Hematopoietic multipotent progenitor cell treated with erythropoietin and hydrocortisone succinate and interleukin-3 and kit ligand, for 8 days (in vitro differentiated cells): ENCODE measurements around the gene FN3K.
"Not testable (repeated sequence)": the region's sequence is repeated elsewhere in the genome, so short reads cannot be mapped to it uniquely, and the experiment has no call there.

Experiments used
- DNase-seq: peaks from one replicate; pipeline ENCODE4 v3.0.0-alpha.2; 2015

FN3K gene

DNA sequence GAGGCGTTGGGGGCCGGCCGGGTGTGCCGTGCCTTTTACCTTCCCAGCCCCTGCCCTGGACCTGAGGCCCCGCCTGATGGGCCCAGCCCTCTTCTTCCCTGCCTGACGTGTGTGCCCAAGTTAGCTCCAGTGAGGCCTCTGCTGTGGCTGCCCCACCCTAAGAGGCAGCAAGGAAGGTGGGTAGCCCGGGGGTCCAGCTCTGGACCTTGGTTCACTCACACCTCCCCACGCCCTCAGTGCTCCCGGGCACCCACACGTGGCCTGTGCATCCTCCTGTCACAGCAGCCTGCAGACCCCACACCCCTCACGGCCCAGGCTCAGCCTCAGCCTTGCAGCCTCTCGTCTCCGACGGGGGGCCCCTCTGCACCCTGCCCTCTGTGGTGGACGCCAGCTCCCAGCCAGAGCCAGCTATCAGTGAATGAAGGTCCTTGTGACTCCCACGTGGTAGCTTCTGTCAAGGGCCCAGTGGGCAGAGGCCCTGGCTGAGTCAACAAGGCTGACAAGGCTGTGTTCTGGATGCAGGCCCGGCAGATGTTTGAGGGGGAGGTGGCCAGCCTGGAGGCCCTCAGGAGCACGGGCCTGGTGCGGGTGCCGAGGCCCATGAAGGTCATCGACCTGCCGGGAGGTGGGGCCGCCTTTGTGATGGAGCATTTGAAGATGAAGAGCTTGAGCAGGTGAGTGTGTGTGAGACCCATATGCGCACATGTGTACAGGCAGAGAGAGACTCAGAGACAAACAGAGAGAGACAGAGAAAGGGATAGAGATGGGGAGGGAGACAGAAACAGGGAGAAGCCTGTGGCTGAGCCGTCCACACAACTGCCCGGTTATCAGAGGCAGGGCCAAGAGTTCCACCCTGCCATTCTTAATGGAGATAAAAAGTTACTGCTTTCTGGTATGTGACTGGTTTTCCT is 2.8 kb downstream of the FN3K start:
- DNase-seq: peak; percentile 95

DNA sequence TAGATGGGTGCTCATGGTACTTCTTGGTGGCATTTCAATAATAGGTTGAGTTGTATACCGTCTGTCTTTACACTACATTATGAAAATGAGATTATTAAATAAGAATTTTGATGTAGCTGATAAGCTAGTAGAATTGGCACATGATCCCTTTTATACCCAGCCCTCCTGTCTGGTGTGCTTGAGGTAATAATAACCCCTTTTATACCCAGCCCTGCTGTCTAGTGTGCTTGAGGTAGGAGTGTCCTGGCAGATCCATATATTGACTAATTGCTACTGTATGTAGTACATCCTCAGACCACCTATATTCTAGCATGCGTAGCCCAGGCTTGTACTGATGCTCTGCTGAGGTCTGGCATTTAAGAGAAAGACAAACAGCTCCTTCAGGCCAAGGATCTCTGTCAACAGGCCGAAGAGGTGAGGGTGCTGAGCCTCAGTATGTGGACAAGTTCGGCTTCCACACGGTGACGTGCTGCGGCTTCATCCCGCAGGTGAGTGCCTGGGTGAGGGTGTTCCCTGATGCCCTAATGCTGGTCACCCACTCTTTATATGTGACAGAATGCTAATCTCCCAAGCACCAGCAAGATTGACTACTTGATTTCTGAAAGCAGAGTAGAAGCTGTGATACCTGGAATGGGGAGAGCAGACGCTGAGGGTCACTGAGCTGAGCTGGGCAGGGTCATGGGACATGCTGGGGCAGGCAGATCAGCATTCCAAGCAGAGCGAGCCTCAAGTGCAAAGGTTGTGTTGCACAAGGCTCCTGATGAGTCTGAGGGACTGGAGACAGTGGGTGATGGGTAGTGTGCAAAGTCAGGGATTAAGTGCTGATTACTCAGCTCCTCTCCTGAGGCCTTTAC is 5.7 kb downstream of the FN3K start:
- peak; percentile 69 for DNase-seq

DNA sequence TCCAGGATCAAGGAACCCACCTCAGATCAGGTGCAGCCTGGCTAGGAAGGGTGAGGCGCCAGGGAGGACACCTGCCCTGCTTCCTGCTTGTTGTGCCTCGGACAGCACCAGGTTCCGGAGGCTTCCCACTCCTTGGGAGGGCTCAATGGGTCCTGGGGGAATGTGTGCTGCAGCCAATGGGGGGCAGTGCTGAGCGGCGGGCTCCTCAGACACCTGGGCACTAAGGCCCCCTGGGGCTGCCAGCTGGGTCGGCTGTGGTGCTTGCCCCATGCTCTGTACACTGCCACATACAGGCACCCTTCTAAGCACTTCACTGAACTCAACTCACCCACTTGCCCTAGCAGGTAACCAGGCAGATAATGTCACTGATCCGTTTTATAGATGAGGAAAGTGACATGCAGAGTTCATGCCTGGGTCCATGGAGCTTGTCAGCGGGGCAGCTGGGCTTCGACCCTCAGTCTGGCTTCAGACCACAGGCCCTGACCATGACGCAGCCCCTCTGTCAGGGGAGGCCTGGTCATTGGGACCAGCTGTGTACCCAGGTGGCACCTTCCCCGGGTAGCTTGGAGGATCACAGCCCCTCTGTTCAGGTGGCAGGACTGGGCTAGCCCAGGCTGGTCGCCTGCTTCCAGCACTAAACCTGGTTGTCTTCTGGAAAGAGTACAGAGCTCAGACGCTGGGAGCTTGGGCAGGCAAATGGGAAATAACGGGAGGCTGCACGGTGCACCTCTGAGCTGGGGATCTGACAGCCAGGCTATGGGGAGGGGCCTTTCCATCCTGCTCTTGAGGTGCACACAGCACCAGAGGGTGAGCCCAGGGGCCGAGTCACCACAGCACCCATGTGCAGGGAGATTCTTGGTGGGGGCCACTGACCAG is 8.2 kb downstream of the FN3K start:
- no peak for DNase-seq

DNA sequence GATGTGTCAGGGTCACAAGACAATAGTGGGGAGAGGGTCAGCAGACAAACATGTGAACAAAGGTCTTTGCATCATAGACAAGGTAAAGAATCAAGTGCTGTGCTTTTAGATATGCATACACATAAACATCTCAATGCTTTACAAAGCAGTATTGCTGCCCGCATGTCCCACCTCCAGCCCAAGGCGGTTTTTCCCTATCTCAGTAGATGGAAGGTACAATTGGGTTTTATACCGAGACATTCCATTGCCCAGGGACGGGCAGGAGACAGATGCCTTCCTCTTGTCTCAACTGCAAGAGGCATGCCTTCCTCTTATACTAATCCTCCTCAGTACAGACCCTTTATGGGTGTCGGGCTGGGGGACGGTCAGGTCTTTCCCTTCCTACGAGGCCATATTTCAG is 9.3 kb downstream of the FN3K start:
- DNase-seq: not testable (repeated sequence)

DNA sequence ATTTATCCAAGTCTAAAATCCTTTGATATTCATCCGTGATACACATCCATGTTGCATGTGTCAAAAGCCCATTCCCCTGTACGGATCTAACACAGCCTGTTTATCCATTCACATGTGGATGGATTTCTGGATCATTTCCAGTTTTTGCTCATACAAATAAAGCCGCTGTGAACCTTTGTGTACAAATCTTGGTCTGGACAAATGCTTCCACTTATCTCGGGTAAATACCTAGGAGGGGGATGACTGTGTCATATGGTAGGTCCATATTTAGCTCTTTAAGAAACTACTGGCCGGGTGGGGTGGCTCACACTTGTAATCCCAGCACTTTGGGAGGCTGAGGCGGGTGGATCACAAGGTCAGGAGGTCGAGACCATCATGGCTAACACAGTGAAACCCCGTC is 10.1 kb downstream of the FN3K start:
- DNase-seq: no peak

DNA sequence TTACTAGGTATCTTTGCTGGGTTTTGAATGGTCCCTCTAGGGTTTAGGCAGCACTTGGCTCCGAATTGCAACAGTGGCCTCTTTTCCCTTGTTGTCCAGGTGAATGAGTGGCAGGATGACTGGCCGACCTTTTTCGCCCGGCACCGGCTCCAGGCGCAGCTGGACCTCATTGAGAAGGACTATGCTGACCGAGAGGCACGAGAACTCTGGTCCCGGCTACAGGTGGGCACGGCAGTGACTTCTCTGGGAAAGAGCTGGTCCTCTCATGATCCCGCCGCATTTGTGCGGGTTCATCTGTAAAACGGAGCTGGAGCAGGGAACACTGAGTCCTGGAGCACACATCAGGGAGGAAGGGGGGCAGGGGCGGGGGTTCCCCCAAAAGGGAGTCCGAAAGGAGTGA is 13.3 kb downstream of the FN3K start:
- DNase-seq: no peak

DNA sequence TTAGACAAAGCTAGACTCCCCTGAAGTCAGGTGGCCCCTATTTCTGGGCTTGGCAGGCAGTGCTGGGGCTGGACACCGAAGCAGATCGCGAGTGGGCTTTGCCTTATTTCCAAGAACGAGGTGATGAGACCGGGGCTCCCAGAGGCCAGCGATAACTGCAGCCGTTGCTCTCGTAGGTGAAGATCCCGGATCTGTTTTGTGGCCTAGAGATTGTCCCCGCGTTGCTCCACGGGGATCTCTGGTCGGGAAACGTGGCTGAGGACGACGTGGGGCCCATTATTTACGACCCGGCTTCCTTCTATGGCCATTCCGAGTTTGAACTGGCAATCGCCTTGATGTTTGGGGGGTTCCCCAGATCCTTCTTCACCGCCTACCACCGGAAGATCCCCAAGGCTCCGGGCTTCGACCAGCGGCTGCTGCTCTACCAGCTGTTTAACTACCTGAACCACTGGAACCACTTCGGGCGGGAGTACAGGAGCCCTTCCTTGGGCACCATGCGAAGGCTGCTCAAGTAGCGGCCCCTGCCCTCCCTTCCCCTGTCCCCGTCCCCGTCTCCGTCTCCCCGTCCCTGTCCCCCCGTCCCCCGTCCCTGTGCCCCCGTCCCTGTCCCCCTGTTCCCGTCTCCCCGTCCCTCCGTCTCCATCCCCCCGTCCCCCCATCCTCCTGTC is 15.0 kb downstream of the FN3K start:
- no peak for DNase-seq

DNA sequence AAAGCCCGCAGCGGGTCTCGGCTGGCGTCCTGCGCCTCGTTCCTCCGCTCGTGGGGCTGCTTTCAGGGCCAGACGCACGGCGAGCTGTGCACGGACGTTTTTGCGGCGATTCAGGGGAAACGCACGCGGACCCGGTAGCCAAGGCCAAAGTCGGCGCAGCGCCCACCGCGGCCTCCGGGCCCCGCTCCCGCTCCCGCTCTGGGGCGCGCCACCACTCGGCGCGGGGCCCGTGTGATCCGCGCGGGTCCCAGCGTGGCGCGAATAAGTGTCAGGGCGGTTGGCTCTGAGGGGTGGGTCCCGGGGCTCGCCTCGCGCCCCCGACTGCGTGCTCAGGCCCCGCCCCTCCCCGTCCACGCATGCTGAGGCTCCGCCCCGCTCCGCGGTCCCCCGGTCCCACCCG is 15.8 kb downstream of the FN3K start:
- no peak for DNase-seq

DNA sequence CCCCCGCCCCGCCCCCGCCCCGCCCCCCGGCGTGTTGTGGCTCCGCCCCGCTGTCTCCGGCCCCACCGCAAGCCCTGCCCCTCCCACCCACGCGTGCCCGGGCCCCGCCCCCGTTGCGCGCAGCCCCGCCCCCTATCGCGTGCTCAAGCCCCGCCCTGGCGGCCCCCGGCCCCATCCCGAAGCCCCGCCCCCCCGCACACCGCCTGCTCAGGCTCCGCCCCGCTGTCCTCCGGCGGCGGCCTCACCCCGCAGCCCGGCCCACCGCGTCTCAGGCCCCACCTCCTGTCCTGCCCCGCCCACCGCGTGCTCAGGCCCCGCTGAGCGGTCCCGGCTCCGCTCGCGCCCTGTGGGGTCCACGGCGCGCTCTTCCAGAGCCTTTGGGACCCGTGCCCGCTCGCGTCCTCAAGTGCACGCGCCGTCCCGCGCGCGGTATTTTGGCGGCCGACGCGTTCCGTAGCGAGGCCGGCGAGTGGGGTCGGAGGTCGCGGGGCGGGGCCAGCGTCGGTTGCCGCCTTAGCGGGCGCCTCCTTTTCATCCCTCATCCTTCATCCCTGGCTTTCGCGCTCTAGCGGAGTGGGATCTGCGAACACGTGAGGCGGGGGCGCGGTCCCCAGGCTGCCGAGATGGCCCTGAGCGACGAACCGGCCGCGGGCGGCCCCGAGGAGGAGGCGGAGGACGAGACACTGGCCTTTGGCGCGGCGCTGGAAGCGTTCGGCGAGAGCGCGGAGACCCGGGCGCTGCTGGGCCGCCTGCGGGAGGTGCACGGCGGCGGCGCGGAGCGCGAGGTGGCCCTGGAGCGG is 16.4 kb downstream of the FN3K start, which contains the start of gene TBCD:
TSS of gene TBCD (plus strand) at position 495 of the 800 bp plus-strand sequence. CDS start at position 624, 129 bp downstream.
- peak; percentile 86 for DNase-seq

DNA sequence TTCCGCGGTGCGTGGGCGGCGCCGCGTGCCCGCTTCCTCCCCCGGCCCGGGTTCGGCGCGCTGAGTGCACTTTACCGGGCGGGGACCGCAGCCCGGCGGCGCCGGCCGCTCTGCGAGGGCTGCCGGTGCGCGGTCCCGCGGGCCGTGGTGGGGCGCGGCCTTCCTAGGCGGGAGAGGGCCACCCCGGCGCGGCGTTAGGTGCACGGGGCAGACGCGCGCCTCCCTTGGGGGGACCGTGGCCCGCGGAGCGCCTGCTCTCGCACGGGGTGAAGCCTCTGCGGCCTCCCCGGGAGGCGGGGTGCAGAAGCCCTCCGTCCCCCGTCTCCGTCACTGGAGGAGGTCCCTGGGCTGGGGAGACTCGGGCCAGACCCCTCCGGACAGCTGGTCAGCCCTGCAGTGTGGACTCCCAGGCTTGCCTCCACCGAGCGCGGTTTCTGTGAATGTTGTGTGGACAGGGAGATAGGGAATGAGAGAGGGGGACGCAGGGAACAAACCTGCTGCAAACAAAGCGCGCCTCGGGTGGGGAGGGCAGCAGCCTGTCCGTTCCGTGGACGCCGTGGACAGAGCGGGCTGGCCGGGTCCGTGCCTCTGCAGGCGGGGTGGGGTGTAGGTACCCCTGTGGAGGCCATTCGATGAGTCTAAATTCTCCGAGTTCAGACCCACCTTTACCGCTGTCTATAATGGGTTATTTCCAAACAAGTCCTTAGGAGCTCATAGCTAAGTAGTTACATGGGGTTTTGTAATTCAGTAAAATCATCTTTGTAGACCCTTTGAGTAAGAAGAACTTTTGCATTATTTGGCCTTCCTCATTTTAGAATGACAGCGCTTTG is 17.2 kb downstream of the FN3K start:
- DNase-seq: peak; percentile 20

DNA sequence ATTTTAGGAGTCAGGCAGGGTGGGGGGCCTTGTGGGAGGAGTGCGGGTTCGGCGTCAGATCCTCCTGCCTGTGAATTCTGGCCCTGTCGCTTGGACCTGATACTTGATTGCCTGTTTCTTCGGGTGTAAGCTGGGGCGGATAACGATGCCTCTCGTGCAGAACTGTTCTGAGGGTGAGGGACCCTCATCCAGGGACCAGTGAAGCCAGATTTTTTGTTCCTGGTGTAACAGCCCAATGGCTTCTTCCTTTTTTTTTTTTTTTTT is 17.7 kb downstream of the FN3K start:
- no peak for DNase-seq

DNA sequence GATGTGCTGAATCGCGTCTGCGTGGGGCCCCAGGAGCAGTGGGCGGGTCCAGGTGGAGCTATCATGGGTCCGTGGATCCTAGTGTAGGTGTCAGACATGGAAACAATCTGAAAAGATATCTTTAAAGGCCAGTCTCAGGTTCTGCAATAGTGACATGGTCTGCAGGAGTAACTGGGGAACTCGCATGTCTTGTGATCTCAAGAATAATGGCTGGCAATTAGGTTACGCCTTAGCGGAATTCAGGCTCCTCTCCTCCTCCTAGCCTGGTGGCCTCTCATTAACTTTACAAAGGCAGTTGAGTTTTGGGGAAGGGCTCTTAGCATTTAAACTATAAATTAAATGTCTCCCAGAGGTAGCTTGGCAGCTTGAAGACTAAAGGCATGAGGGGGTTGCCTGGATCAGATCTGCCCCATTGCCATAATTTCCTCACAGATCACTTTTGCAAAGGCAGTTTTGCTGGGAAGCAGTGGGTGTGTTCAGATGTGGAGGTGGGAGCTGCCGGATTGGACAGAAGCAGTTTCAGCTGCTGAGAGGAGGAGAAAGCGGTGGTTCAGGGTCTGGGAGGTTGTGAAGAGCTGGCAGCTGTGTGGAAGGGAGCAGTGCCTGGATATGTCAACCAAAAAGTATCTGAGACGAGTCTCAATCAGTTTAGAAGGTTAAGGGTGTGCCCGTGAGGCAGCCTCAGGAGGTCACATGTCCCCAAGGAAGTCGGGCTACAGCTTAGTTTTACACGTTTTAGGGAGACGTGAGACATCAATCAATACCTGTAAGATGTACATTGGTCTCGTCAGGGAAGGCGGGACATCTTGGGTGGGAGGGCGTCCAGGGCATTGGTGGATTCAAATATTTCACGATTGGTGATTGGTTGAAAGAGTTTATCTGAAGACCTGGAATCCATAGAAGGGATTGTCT is 19.1 kb downstream of the FN3K start:
- peak; percentile 60 for DNase-seq

DNA sequence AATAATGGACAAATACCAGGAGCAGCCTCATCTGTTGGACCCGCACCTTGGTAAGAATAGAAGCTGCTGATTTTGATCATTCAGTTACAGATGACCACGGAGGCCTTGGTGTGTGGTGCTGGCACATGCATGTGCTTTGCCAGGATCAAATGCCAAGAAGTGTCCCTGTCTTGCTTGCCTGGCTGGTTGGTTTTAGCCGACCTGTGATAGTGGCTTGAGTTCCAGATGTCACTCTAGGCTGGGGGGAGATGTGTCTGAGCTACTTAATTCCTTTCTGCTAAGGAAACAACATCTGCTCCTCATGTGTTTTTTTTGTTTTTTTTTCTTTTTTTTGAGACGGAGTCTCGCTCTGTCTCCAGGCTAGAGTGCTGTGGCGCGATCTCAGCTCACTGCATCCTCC is 20.8 kb downstream of the FN3K start:
- DNase-seq: no peak

DNA sequence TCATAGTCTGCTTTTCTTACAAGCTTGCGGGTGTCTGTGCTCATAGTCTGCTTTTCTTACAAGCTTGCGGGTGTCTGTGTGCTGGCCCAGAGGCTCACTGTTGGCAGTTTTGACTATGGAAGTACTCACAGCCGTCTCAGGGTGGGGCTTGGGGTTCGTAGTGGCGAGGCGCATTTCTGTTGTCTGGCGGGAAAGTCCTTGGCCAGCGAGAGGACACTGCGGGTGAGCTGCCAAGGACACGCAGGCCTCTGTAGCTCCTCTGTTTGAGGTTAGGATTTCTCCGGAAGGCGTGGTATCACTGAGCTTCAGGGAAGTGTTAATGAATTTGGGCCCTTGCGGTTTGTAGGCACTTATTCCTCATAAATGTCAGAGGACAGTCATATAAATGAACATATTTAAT is 30.0 kb downstream of the FN3K start:
- DNase-seq: no peak

DNA sequence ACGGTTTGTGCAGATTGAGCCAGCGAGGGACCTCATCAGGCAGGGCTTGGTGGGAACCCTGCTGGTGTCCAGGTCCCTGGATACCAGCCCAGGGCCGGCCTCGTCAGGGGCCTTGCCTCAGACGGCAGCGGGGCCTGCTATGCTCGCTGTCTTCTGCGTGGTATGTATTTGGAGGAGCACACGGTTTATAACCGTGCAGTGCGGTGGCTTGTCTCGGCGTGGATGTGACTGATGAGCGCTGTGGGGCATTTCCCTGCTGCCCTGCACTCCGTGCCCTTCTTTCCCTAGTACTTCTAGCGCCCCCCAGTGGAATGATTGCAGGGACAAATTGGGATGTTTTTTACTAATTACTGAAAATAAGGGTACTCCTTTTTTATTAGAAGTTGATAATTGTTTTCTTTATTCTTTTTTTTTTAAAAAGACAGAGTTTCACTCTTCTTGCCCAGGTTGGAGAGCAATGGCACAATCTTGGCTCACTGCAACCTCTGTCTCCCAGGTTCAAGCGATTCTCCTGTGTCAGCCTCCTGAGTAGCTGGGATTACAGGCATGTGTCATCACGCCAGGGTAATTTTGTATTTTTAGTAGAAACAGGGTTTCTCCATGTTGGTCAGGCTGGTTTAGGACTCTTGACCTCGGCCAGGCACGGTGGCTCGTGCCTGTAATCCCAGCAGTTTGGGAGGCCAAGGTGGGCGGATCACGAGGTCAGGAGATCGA is 31.8 kb downstream of the FN3K start:
- DNase-seq: peak; percentile 77

DNA sequence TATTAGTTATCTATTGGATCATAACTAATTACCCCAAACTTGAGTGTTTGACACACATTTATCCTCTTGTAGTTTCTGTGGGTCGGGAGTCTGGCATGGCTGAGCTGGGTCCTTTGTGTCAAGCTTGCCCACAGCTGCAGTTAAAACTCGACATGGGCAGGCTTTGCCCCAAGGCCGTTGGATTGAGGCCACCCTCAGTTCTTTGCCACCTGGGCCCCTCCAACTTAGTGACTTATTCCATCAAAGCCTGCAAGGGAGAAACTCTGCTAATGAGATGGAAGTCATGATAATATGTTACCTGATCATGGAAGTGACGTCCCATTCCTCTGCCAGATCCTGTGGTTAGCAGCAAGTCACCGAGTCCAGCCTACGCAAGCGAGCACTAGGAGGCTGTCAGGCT is 33.6 kb downstream of the FN3K start:
- DNase-seq: no peak

DNA sequence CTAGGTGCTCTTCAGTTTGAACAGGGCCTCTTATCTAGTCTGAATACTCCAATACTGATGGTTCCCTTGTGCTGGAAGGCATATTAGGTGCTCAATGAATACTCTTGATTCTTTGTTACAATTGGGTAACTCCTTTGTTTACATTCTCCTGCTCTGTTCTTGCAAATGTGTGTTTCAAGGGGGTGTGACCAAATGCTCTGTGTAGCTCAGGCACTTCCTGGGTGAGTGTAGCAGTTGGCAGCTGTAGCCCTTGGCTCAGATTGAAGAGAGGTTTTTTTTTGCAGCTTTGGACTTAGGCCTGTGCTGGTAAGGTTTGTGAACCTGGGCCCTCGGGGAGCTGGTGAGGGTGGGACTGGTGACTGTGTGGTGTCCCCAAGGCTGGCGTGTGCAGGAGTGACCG is 36.6 kb downstream of the FN3K start:
- no peak for DNase-seq

DNA sequence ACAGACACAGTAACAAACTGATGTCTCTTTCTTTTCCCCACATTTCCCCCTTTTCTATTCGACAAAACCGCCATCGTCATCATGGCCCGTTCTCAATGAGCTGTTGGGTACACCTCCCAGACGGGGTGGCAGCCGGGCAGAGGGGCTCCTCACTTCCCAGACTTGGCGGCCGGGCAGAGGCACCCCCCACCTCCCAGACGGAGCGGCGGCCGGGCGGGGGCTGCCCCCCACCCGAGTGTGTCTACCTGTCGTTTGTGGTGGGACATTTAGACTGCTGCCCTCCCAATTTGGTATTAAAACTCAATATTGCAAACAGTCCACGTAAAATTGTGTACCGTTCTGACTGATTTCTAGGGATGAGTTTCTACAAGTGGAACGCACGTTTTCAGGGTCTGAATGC is 39.0 kb downstream of the FN3K start:
- DNase-seq: not testable (repeated sequence)
